Measurements from ENCODE around the gene IPO5.
"Not testable (repeated sequence)": the region's sequence is repeated elsewhere in the genome, so short reads cannot be mapped to it uniquely, and the experiment has no call there.

The IPO5 gene

GRCh38 chr13:98014766-98015165, 61.3 kb downstream of the IPO5 start:
- peak; percentile 70 for DNase-seq (ENCODE audit: low read depth)

GRCh38 chr13:98018293-98018692, 64.8 kb downstream of the IPO5 start:
- no peak for DNase-seq (ENCODE audit: low read depth)

- DNase-seq (ENCODE audit: low read depth) = no peak
These were observed 65.7 kb downstream of the IPO5 start for GRCh38 chr13:98019186-98019585.

DNA sequence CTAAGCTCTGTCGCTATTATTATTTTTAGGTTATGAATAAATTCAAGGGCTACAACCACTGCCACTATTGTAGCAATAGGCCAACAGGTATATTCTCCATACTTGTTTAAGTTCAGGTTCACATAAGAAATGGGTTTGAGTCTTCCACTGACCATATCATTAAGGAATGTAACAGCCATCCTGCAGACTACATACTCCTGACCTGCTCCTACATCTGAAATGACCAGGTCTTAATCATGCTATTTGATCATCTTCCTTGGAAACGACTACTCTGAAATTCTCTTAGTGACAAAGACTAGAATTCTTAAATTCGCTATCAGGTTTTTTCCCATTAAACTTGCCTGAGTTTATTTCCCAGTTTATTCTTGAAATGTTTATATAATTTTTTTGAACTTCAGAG, 66.8 kb downstream of the IPO5 start:
- no peak for DNase-seq (ENCODE audit: low read depth)

GRCh38 chr13:98022210-98022609, 68.7 kb downstream of the IPO5 start:
- peak; percentile 60 for DNase-seq (ENCODE audit: low read depth)

DNA sequence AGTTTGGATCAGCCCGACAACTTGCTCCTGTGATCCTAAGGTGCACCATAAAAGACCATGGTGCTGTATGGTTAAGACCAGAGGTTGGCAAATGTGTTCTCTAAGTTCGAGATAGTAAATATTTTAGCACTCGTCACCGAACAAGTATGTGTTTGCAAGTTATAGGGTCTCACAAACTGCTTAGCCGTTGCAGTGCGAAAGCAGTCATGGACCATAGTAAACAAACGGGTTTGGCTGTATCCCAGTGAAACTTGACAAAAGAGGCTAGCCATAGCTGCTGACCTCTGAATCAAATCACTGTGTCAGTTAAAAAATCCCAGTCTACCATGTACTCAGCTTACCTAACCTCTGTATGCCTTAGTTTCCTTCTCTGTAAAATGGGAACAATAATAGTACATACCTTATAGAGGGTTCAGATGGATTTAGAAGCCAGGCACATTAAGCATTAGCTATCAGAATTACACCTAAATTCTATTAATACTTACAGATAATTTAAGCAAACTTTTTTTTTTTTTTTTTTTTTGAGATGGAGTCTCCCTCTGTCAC, 72.1 kb downstream of the IPO5 start:
- DNase-seq (ENCODE audit: low read depth) = no peak

- no peak for DNase-seq (ENCODE audit: low read depth)
These were observed 73.0 kb downstream of the IPO5 start for GRCh38 chr13:98026457-98026857.

DNA sequence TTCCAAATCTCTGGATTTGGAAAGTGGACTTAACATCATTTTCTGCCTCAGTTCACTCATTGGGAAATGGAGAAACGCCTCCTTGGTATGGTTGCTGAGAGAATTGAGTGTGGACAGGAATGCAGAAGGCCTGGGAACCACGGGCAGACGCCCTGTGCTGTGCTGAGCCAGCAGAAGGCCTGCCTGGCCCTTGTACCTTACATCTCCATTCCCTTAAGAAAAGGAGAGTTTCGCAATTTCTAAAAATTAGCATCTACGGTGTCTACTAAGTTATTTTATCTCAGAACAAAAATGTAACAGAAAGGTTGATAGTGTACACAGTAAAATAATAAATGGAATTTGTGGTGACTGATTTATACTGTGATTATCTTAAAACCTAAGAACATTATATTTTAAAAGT, 78.7 kb downstream of the IPO5 start:
- DNase-seq (ENCODE audit: low read depth) = no peak

GRCh38 chr13:98033277-98034247, 80.1 kb downstream of the IPO5 start:
- peak; percentile 54 for DNase-seq (ENCODE audit: low read depth)

- no peak for DNase-seq (ENCODE audit: low read depth)
These were observed 81.9 kb downstream of the IPO5 start for GRCh38 chr13:98035373-98035772.

- DNase-seq (ENCODE audit: low read depth) = not testable (repeated sequence)
These were observed 83.3 kb downstream of the IPO5 start for GRCh38 chr13:98036564-98037302.

- DNase-seq (ENCODE audit: low read depth) = no peak
These were observed 85.8 kb downstream of the IPO5 start for GRCh38 chr13:98039261-98039660.

GRCh38 chr13:98039964-98040363, 86.5 kb downstream of the IPO5 start:
- no peak for DNase-seq (ENCODE audit: low read depth)

DNA sequence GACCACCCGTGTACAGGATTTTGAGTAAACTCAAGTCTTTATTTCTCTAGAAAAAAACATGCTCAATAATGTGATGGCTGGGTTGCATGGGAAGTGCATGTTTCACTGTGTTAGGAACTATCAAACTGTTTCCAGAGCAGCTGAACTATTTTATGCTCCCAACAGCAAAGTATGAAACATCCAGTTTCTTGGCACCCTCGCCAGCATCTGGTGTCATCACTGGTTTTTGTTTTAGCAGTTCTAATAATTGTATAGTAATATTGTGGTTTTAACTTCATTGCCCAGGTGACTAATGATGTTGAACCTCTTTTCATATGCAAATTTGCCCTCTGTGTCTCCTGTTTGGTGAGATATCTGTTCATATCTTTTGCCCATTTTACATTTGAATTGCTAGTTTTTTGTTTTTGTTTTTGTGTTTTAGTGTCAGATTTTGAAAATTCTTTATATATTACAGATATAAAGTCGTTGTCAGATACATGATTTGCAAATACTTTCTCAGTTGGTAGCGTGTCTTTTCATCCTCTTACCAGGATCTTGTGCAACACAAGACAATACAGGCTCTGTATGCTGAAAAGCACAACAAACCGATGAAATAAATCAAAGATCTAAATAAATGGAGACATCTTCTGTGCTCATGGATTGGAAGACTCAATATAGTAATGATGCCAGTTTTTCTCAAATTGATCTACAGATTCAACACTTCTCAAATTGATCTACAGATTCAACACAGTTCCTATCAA, 87.8 kb downstream of the IPO5 start:
- DNase-seq (ENCODE audit: low read depth) = no peak

DNA sequence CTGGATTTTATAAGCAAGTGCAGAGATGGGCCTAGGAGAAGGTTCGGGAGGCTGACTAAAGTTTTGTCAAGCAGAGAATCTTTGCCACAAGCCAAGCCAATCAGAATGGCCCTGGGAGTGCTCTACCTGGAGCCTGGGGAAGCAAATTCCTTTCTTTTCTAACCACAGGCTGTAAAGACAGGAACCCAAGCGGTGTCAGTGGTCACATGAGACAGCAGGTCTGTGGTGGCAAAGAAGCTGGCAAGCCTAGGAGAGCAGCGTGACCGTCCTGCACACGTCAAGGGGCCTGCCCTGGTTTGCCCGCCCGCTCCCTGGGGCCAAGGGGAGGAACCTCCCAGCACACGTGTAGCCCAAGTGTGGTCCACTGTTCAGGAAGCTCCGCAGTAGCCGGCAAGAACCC, 90.8 kb downstream of the IPO5 start:
- no peak for DNase-seq (ENCODE audit: low read depth)

GRCh38 chr13:98047785-98048184, 94.3 kb downstream of the IPO5 start:
- DNase-seq (ENCODE audit: low read depth) = not testable (repeated sequence)

DNA sequence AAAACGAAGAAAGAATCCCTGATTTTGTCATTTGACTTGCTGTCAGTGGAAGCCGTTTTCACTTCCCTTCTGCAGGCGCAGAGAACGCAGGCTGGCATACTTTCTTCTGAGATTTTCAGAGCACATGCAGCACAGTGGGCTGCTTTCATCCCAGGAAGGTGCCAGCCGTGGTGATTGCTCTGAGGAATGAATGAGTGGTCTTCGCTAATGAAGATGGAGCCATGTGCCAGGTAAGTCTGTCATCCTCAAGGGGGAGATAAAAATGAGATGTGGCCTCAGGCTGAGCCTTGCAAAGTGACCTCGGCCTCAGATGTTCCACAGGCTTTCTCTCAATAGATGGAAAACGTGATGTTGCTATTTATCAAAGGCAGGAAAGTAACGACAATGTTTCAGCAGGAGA, 94.8 kb downstream of the IPO5 start:
- DNase-seq (ENCODE audit: low read depth) = no peak

- no peak for DNase-seq (ENCODE audit: low read depth)
These were observed 96.6 kb downstream of the IPO5 start for GRCh38 chr13:98050041-98050466.

DNA sequence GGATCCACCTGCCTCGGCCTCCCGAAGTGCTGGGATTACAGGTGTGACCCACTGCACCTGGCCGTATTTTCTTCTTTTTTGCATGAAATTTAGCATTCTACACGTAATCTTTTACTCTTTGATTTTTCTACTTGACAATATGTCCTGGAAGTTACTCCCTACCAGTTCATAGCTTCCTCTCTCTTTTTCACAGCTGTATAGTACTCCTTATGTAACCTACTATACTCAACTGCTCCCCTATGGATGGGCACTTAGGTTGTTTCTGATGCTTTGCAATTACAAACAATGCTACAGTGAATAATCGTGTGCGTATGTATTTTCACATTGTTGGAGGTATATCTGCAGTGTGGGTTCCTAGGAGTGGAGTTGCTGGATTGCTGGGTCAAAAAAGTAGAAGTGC, 98.9 kb downstream of the IPO5 start:
- no peak for DNase-seq (ENCODE audit: low read depth)

DNA sequence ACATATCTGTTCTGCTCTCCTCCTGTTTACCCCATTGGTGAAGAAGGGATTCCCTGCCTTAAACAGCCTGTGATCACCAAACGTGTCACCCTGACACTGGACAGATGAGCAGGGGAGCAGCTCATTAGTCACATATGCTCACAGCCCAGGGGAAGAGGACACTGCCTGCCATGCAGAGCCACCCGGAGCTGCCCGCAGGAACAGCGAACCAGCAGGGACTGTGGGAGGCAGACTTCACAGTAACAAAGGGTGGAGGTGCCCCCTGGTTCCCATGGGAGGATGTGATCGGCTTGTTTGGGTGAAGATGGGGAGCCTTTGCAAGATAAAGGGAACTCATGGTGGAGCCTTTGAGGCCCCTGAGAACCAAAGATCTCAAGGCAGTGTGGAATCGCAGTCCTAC, 100.8 kb downstream of the IPO5 start:
- DNase-seq (ENCODE audit: low read depth) = no peak

DNA sequence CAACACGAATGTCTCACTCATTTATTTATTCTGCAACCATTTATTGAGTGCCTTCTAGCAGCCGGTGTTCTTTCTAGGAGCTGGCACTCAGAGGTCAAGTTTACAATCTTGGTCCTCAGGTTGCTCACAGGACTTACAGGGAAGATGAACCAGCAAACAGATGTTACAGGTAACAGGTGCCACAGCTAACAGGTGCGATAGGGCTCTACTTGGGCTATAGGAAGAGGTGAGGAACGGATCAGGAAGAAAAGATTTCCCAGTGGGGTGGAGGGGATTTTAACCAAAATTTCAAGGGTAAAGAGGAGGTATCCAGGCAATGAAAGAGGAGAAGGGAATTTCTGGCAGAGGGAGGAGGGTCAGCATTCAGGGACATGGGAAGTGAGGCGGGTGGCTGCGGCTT, 102.1 kb downstream of the IPO5 start:
- no peak for DNase-seq (ENCODE audit: low read depth)

GRCh38 chr13:98056839-98057410, 103.5 kb downstream of the IPO5 start:
- no peak for DNase-seq (ENCODE audit: low read depth)
